DMS114 treated with DMSO at 0.1 percent for 48 hours (cell line): Measurements from ENCODE around the gene SAP130.

Source experiments
- DNase-seq: peaks from one replicate; lab custom pipeline; 2025; ENCODE audit not compliant: unreplicated experiment; lab: John Stamatoyannopoulos, UW

The SAP130 gene

GRCh38 chr2:128027801-128028667, at the start of gene SAP130:
Gene SAP130, minus strand, starts transcription at chr2:128028059. Its CDS starts 1,767 bp downstream, at chr2:128026292.
- DNase-seq = peak; percentile 82

DNA sequence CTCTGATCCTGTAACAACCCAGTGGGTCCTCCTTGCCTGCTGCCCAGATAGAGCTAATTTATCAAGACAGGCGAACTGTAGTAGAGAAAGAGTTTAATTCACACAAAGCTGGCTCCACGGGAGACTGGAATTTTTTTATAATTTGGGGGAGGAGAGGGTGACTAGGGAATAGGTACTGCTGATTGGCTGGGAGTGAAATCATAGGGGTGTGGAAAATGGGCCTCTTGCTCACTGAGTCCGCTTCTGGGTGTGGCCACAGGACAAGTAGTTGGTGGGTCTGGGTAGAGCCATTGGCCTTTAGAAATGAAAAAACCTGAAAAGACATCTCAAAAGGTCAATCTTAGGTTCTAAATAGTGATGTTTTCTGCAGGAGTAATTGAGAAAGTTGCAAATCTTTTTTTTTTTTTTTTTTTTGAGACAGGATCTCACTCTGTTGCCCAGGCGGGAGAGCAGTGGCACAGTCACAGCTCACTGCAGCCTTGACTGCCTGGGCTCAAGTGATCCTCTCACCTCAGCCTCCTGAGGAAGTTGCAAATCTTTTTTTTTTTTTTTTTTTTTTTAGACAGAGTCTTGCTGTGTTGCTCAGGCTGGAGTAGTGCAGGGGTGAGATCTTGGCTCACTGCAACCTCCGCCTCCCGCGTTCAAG, 48.7 kb upstream of the SAP130 start:
- no peak for DNase-seq

DNA sequence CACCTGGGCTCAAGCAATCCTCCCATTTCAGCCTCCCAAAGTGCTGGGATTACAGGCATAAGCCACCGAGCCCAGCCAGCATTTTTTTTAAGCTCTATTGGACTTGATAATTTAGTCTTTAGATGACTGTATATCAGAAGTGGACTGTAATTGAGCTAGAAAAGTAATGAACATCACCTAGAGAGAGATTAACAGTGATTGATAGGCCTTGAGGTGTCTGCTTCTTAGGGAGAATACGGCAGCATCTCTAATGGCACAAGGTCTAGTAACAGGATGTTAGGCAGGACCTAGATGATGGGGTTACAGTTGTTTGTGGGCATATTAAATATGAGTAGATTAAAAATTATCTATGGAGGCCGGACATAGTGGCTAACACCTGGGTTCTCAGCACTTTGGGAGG, 45.4 kb upstream of the SAP130 start:
- no peak for DNase-seq

DNA sequence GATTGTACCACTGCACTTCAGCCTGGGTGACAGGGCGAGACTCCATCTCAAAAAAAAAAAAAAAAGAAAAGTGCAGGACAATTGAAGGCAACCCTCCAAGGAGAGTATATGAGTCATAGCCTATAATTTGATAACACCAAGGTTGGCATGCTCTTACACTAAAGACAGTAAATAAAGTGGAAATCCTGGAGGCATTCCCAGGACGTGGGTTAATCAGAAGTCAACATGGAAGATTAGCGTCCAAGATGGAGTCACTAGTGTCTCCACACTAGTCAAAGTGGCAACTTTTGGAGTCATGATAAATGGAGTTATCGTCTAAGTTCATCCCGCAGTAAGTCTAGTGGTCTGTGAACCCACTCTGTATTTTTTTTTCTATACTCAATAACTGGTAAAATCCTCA, 41.9 kb upstream of the SAP130 start:
- DNase-seq = no peak

DNA sequence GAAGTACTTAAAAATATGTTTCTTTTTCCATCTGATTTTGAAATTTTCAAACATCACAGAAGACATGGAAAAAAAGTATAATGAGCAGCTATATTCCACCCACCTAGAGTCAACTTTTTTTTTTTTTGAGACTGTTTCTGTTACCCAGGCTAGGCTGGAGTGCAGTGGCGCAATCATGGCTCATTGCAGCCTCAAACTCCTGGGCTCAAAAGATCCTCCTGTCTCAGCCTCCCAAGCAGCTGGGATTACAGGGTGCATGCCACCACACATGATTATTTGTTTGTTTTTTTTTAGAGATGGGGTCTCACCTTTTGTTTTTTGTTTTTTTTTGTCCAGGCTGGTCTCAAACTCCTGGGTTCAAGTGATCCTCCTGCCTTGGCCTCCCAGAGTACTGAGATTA, 36.5 kb upstream of the SAP130 start:
- no peak for DNase-seq

DNA sequence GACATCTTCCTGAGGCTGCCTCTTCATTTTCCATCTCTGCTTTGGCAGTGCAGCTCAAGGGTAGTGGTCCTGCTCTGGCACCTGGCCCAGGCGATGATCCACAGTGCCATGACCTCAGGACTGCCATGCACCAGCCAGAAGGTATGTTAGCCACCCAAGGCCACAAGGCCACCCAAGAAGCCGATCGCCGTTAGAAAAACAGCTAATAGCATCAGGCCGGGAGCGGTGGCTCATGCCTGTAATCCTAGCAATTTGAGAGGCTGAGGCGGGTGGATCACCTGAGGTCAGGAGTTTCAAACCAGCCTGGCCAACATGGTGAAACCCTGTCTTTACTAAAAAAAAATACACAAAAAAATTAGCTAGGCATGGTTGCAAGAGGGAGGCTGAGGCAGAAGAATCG, 34.7 kb upstream of the SAP130 start:
- DNase-seq = no peak

- DNase-seq = no peak
Measured at GRCh38 chr2:128058114-128058513, 30.3 kb upstream of the SAP130 start.

DNA sequence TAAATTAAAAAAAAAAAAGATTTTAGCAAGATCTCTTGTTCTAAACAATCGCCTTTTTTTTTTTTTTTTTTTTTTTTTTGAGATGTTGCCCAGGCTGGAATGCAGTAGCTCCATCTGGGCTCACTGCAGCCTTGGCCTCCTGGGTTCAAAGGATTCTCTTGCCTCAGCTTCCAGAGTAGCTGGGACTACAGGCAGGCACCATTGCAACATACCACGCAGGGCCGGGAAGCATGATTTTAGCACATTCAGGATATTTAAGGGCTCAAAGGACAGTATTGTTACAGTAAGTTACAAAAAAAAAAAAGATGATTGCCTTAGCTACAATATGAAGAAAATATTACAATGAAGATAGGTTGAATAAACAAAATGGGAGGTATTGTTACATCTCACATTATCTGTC, 29.5 kb upstream of the SAP130 start:
- no peak for DNase-seq

GRCh38 chr2:128054104-128054885, 26.4 kb upstream of the SAP130 start:
- no peak for DNase-seq

DNA sequence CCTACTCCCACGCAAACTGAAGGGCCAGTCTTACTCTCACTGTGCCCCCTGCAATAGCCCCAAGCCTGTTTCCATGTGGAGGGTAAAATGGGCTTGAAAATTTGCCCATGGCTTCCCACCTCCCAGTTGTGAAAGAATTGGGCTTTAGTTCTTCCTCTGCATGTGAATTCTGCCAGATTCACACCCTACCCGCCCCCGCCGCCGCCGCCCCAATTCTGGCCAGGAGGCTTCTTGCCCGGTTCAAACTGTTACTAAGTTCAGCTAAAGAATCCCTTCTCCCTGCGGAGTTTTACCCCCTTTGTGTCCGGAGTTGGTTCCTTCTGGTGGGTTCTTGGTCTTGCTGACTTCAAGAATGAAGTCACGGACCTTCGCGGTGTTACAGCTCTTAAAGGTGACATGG, 25.5 kb upstream of the SAP130 start:
- no peak for DNase-seq

GRCh38 chr2:128043041-128043440, 15.2 kb upstream of the SAP130 start:
- DNase-seq = no peak

GRCh38 chr2:128041561-128041960, 13.7 kb upstream of the SAP130 start:
- DNase-seq = no peak

GRCh38 chr2:128040166-128040771, 12.4 kb upstream of the SAP130 start:
- DNase-seq = no peak

GRCh38 chr2:128039535-128039934, 11.7 kb upstream of the SAP130 start:
- no peak for DNase-seq

DNA sequence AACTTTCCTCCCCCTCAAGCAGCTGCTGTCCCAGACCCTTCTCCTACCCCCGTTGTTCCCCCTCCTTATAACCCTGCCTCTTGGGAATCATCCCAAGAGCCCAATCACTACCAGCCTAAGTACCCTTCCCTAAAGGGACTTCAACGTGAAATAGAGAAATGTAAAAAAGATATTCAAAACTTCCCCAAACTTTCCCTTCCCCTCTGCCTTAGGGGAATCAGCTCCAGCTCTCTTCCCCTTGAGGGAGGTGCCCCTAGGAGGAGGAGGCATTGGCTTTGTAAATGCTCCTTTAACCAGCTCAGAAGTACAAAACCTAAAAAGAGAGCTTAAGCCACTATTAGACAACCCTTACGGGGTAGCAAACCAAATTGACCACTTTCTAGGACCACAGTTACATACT, 10.6 kb upstream of the SAP130 start:
- DNase-seq = no peak

- no peak for DNase-seq
Measured at GRCh38 chr2:128037649-128038048, 9.8 kb upstream of the SAP130 start.

GRCh38 chr2:128036748-128037607, 9.1 kb upstream of the SAP130 start:
- DNase-seq = no peak

DNA sequence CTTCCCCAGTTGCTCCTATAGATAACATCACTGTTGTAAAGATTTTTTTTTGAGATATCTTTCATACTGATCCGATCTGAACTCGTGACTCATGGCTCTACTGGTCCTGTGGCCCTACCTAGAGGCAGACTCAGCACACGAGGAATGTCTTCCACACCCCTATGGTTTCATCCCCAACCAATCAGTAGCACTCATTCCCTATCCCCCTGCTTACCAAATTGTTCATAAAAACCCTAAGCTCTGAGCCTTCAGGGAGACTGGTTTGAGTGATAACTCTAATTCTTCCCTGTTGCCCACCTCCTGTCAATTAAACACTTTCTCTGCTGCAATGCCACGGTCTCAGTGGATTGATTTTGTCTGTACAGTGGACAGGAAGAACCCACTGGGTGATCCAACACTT, 4.2 kb upstream of the SAP130 start:
- no peak for DNase-seq

DNA sequence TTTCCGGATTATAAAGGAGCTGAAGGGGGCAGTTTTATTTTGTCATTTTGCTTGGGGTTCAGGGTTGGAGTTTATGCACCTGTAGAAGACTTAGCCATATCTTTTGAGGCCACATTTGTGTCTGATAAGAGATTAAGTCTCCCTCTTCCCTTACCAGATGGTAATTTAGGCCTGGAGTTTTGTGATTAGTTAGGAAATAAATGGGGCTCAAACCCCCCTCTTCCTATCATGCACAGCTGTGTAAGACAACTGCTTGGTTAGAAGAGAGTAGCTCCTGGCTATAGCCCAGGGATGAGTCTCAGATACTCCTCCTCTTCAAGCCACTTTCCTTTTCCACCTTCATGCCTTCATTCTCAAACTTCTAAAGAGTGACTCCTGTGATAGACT, 802 bp upstream of the SAP130 start:
- DNase-seq = no peak

GRCh38 chr2:128027278-128027800, 520 bp downstream of the SAP130 start:
- DNase-seq = peak; percentile 71
